NK-92 (cell line): ENCODE measurements around the gene SMIM32.

Source experiments
- DNase-seq: peaks from one replicate; lab custom pipeline; 2025; ENCODE audit not compliant: unreplicated experiment; lab: John Stamatoyannopoulos, UW

SMIM32 gene

DNA sequence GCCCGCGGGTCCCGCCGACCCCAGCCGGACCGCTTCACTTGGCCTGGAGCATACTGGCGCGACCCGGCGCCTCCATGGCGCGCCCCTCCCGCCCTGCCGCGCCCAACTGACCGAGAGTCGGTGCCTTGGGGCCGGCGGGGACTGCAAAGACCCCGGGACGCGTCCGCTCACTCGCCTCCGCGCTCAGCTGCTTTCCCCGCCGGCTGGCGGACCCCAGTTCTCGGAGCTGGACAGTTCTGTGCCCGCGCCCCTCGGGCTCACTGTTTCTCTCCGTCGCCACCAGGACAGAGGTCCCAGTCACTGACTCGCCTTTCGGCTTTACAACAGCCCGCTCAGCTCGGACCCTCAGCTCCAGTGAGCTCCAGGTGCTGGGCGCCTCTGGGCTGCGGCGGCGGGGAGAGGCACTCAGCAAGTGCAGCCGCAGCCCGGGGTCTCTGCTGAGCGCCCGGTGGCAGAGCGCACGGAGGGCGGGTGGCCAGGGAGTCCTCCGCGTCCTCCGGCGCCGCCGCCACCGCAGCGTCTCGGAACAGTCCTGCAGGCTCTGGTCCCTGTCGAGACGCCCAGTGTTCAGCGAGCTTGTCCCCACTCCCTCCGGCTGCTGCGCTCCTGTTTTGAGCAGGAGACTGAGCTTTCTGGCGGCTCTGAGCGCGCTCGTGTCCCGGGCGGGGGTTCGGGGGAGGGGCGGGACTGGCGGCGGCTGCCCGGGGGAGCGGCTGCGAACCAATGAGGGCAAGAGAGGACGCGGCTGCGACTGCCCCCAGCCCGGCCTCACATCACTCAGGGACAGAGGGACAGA lies at the start of gene SMIM32:
Gene SMIM32 (minus strand): TSS at position 637 of the 796 bp plus-strand sequence. CDS start 638 bp downstream, outside the sequence.
- no peak for DNase-seq

DNA sequence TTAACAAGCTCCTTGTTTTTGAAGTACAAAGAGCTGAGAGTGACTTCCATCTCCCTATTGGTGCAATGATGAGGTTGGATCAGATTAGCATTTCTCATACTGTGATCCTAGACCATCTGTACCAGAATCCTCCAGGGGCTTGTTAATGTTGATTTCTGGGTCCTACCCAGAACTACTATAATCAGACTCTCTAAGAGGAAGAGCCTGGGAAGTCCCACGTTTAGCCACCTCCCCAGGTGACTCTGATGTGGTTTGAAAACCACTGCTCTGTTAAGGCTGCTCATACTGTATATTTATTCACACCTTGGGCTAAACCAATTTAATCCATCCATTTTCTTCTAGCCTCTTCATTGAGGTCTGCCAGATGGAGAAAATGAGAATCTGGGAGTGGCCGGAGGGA lies 49.6 kb upstream of the SMIM32 start:
- DNase-seq, result no peak

DNA sequence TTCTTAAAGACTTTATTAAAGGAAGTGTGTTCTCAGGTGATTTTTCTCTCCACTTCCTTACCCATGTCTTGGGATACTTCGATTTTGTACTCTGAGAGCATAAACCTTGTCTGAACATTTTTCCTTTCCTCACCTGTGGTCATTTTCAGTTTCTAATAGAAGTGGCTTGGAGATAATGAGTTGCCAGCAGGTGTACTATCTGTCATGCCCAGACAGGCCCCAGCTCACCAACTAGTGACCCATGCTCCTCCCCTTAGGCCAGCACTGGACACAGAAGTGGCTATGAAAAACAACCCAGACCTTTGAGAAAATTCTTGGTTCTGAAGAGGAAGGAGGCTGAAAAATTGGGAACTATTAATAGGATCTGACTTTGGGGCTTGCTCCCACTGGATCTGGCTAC lies 49.2 kb upstream of the SMIM32 start:
- DNase-seq, result no peak

DNA sequence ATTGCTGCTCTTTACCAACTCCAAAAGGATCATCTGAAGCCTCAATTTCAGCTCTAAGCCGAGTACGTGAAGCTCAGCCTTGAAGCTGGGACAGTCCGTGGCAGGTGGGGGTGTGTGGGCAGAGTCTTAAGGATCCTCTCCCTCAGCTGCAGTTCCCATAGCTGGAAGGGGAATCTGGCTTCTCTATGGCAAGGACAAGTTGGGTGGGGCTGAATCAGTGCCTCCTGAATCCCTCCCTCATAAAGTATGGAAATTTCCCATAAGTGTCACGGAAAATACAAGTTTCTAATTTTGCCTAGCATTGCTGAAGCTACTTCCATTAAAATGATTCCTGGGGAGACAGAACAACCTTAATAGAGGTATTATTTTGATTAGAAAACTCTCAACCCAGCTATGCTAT lies 47.9 kb upstream of the SMIM32 start:
- DNase-seq, result no peak

DNA sequence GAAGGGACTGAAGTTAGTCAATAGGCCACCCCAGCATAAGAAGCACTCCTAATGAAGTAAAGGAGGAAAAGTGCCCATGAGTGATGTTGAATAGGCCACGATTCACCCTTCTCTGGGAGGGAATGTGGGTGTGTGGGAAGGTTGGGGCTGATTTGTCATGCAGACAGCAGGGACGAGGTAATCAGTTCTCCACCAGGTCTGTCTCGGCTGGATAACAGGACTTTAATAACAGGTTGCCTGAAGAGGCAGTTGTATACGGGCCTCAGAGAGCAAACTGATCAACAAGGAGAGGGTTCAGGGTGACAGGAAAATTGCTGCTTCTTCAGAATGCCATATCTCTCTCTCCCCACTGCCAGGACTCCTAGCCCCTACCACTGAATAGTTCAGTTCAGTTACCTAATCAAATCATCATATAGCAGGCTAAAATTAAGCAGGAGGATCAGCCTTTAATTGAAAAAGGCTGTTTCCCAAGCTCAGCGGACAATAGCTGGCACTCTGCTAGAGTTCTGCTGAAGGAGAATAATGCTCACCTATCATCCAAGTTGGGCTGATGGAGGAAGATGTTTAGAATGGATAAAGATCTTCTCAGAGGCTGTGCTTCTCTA lies 43.6 kb upstream of the SMIM32 start:
- no peak for DNase-seq

DNA sequence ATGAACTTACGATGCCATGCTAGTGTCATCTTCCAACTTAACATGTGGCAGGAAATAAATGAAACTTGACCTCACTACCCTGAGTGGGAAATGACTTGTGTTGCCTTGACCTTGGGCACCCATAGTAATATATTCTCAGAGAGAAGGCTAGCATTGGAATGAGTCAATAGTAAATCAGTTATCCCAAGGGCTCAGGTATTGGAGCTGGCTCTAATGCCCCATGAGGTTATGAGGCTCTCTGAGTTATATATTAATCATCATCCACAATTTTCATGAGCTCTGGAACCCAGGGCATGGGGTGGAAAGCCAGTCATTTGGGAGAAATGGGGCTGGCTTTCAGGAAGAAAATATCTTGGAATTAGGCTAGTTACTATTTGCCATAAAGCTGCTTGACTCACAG lies 42.4 kb upstream of the SMIM32 start:
- no peak for DNase-seq

DNA sequence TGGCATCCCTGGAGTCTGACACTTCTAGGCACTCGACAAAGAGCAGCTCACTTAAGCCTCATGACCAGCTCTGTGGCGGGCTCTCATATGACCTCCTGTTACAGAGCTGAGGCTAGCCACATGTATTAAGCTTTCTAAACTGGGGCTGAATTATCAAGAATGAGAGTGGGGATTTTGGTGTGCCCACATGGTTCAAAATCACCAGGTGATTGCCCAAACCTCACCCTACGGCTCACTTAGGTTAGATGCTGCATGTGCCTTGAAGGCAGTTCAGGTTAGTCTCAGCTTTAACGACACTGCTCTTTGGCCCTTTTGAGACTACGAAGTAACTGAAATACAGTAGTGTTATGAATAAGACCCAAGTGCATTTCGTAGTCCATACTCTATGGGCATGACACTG lies 39.4 kb upstream of the SMIM32 start:
- no peak for DNase-seq

DNA sequence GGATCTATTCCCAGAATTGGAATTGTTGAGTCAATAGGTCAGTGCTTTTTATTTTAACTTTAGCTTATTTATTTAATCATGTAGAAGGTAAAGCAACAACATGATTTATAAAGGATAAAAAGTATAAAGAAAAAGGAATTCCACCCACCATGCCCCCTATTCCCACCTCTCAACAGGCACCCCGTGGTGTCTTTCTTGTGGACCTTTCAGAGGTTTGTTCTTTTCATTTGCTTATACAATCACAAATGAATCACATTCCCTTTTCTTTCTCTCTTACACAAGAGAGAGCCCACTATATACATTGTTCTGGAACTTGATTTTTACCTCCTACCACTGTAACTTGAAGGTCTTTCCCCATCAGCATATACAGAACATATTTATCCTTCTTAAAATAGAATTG lies 37.2 kb upstream of the SMIM32 start:
- DNase-seq, result no peak

DNA sequence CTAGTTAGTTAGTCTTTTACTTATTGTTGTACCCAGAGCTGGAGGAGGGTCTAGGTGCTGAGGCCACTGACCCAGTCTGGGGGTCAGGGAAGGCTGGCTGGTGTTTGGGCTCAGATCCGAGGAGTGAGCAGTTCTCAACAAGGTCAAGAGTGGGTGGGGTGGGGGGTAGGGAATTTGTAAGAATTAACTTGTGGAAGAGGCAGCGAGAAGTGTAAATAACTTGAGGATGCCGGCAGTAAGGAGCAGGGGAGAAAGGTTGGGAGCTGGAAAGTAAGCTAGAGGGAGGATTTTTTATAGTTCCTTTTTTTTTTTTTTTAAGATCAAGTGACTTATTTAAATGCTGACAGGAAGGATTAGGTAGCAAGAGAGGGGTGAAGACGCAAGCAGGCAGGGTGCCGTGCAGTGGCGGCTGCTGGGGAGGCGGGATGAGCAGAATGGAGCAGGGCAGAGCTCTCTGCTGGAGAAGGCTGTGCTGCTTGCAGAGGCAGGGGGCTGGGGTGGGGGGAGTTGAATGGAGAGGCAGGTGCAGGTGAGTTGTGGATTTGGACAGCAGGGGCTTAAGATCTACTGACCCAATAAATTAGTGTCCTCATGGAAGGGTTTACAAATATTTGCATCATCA lies 35.3 kb upstream of the SMIM32 start:
- no peak for DNase-seq

DNA sequence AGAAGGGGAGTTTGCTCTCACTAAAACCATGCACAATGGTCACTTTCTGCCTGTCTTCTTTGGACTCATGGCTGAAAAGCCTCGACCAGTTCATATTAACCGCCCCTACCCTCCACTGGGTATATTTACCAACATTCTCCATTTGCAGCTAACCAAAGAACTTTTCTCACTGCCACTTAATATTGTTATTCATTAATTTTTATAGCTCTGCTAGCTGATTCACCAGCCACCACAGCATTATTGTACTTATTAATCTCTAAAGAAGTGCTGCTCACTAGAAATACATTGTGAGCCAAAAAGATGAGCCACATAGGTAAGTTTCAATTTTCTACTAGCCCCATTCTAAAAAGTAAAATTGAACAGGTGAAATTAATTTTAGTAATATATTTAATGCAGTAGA lies 33.4 kb upstream of the SMIM32 start:
- no peak for DNase-seq

DNA sequence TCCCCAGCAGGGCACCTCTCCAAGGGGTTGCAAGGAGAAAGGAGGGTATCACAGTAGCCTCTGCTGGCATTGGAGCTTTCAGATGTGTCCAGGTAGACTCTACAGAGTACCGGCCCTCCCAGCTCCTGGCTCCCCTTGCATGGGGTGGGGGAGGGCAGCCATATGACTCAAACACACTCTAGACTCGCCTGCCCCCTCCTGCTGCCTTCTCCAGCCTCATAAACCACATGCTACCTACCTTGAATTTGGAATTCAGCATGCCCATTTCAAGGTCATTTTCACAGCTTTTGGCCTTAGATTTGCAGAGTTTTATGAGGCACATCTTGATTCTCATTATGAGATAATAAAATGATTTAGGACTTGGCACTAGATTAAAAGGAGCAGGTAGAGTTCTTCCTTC lies 32.8 kb upstream of the SMIM32 start:
- no peak for DNase-seq

DNA sequence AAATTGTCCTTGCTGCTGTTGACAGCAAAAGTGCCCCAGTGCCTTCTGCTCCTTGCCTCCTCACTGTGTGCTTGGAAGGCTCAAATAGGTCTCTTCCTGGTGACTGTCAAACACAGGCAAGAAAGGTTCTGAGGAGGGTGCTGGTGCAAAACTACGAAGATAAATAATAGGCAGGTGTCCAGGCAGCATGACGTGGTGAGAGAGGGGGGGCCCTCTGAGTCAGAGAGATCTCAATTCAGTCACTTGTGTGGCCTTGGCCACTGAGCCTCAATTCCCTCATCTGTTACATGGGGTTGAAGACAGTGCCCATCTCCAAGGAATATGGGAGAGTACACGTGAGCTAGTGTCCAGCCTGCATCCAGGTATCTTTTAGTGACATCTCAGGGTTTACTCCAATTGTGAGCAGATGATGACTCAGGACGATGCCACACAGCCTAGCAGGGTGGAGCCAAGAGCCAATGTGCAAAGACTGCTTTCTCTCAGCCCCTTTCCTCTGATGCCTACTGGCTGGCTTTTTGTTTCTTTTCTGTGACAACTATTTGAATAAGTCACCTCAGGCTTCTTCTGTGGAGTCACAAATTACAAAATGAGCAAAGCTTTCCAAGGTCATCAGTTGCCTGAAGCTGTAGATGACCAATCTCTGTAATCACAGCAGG lies 29.7 kb upstream of the SMIM32 start:
- DNase-seq, result no peak

DNA sequence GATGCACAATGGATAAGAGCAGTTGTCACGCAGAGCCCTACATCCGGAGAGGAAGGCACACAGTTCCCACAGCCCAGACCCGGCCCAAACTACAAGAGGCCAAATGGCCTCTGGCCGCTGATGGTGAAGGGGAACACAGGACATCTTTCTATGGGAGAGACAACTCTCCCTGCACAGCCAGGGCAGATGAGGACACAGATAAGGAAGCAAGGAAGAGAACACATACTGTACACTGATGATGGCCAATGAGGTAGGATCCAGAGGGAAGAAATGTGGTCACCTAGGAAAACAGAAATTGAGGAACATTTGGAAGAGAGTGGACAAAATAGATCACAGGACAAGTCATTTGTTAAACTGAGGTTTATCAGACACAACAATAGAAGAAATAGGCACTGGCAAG lies 28.4 kb upstream of the SMIM32 start:
- DNase-seq, result no peak

DNA sequence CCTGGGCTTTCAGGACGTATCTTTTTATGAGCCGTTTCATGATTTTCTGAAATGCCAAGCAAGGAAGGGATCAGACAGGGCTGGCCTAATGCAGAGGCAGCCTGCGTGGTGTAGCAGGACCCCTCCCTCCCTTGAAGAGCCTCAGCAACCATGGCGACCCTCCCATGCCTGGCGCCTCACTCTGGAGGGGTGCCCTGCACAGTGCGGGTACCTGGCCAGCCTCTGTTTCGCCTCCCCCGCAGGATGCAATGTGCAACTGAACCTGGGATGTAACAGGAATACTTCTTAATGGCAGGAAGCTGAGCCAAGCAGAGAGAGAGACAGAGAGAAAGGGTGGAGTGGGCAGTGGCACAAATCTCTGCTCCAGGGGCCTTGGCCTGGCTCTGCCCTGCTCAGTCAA lies 23.3 kb upstream of the SMIM32 start:
- DNase-seq, result no peak

DNA sequence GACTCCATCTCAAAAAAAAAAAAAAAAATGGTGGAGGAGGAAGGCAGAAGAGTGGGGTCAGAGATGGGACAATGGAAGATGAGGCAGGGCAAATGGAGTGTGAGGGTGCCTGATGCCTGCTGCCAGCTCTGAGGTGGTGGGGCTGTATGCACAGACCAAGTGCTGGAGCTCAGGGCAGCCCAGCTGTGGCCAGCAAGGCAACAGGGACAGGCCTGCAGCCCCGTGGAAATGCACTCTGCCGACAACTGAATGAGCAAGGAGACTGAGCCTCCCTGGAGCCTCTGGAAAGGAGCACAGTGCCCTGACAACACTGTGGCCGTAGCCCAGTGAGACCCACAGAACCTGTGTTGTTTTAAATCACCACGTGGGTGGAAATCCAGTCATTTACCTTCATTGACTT lies 22.9 kb upstream of the SMIM32 start:
- no peak for DNase-seq

DNA sequence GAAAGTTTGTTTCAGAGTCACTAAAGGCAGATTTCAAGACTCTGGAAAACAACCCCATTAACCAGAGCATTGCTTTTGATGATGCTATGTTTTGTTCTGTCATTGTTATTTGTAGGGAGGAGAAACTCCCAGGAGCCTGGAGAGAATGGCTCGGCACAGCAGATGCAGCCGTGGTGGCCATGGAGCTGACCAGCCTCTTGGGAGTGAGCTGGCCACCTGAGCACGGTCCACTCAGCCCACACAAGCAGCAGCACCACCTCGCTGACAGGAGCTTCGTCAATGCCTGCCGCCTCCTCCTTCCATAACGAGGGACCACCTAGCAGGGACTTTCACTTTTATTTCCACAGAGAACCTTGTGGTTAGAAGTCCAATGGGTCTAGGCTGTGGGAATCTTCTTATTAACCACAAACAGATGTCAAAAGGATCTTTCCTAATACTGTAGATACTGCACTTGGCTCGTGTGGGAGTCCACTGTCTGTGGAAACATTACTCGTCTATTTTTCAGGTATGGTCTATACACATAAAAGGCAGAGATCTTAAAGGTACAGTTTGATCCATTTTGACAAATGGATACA lies 21.0 kb upstream of the SMIM32 start:
- DNase-seq, result no peak

DNA sequence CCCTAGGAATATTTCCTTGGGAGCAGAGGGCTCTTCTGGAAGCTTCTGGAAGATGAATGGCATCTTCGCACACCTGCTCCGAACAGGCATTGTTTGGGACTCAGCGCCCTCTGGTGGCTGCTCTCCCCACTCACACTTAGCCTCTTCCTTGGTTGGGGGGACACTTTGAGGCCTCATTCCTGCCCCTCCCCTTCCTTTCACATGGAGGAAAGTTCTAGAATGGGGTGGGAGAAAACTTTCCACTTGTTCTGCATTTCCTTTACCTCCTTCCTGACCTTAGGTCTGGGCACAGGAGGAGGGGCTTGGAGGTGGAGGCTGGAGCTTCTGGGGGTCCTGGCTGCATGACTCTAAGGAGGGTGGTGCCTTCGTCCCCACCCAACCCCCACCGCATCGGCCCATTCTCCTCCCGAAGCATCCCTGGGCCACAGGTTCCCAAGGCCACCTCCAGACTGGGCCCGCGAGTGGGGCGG lies 19.3 kb upstream of the SMIM32 start:
- DNase-seq, result no peak

DNA sequence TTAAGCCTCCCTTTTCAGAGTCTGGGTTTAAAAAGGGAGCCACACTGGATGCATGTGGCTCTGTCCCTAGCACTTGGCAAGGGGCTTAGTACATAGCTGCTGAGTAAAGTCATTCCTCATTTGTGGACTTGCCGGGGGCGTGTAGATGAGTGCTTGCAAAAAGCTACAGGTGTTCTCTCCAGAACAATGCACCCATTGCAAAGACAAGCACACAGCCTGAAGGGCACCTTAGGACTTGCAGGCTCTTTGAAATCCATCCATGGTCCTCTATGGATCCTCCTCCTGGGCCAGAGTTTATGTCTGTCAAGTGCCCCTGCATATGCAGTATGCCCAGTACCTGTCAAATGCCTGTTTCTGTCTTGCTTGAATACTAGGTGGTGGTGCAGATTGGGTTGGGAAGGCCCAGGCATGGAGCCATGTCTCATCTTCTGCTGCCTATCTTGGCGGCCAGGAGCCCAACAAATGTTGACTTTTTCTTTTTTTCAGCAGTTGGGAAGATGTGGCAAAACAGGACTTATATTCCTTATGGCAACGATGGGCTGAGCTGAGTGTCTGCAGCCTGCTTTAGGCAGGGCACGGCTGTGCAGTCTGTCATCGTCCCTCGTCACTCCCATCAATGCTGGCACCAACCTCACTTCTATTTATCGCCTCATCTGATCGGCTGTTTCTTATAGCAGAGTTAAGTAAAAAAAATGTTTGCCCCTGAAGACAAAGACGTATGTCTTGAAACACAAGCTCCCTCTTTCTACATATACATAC lies 18.5 kb upstream of the SMIM32 start:
- DNase-seq, result no peak

DNA sequence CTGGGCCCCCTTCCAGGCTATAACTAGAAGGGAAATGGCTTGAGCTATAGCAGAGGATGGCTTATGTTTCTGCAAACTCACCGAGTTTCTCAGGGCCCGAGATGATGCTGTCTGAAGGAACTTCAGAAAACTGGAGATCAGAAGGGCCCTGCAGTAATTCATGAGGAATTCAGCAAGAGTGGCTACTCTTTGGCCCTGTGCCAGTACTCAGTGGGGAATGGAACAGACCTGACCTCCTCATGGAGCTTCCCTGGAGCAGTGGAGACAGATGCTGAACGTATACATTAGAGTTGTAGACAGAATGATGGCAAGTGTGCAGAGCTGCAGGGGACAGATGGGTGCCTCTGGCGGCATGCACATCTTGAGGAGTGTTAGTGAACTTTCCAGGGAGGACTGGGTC lies 17.3 kb upstream of the SMIM32 start:
- DNase-seq, result no peak

DNA sequence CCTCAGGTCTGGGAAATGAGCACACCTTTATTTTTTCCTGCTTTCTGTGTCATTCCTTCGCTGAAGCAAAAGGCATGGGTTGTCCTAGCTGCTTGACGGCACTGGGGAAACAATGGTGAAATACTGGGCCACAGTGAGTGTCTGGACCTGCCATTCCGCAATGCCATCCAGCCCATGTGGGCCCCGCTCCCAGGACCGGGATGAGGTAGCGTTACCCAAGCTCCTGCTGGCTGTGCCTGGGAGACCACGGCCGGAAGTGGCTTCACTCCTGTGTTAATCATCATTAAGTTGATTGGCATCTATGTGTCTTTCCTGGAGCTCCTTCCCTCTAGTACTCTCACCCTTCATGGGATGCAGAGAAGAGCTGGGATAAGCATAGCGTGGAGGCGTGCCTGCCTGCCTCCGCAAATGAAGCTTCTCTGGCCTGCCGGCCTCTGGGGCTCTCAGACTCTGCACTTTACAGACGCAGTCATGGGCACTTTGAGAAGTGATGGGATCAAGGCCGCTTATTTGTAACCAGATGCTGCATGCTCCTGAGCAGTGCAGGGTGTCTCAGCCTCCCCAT lies 16.5 kb upstream of the SMIM32 start:
- no peak for DNase-seq
